GM18502 (cell line): ENCODE data around the gene UGT8.
"Not testable (repeated sequence)": the region's sequence is repeated elsewhere in the genome, so short reads cannot be mapped to it uniquely, and the experiment has no call there.

ENCODE experiments used
- ATAC-seq: cut with Tn5 transposase; IDR thresholded peaks from one replicate; pipeline ENCODE4 v1.9.1; 2021; ENCODE audit warnings: mild to moderate bottlenecking; ENCODE audit not compliant: unreplicated experiment, poor library complexity

UGT8 gene

GRCh38 chr4:114603497-114603896, 4.9 kb downstream of the UGT8 start:
- peak; percentile 97 for ATAC-seq

GRCh38 chr4:114606245-114606644, 7.6 kb downstream of the UGT8 start:
- ATAC-seq = no peak

- ATAC-seq = no peak
Measured at GRCh38 chr4:114607056-114607455, 8.4 kb downstream of the UGT8 start.

GRCh38 chr4:114613560-114613959, 15.0 kb downstream of the UGT8 start:
- no peak for ATAC-seq

GRCh38 chr4:114615435-114615834, 16.8 kb downstream of the UGT8 start:
- ATAC-seq = no peak

- ATAC-seq = not testable (repeated sequence)
Measured at GRCh38 chr4:114616036-114616435, 17.4 kb downstream of the UGT8 start.

- ATAC-seq = no peak
Measured at GRCh38 chr4:114626196-114626595, 27.6 kb downstream of the UGT8 start.

- no peak for ATAC-seq
Measured at GRCh38 chr4:114636192-114636935, 37.8 kb downstream of the UGT8 start.

- ATAC-seq = no peak
Measured at GRCh38 chr4:114642173-114642780, 43.7 kb downstream of the UGT8 start.

- ATAC-seq = no peak
Measured at GRCh38 chr4:114649908-114650307, 51.3 kb downstream of the UGT8 start.

GRCh38 chr4:114653675-114654074, 55.1 kb downstream of the UGT8 start:
- ATAC-seq = no peak

GRCh38 chr4:114654592-114654991, 56.0 kb downstream of the UGT8 start:
- ATAC-seq = no peak

- no peak for ATAC-seq
Measured at GRCh38 chr4:114658179-114658578, 59.6 kb downstream of the UGT8 start.

GRCh38 chr4:114658776-114659175, 60.2 kb downstream of the UGT8 start:
- ATAC-seq = no peak

- peak; percentile 98 for ATAC-seq
Measured at GRCh38 chr4:114659386-114660008, 60.9 kb downstream of the UGT8 start.

GRCh38 chr4:114663083-114663482, 64.5 kb downstream of the UGT8 start:
- ATAC-seq = no peak

- ATAC-seq = no peak
Measured at GRCh38 chr4:114668577-114668976, 70.0 kb downstream of the UGT8 start.

- not testable (repeated sequence) for ATAC-seq
Measured at GRCh38 chr4:114670733-114671132, 72.1 kb downstream of the UGT8 start.

- no peak for ATAC-seq
Measured at GRCh38 chr4:114673306-114673705, 74.7 kb downstream of the UGT8 start.

- no peak for ATAC-seq
Measured at GRCh38 chr4:114674080-114674479, 75.5 kb downstream of the UGT8 start.

GRCh38 chr4:114677346-114677979, 78.9 kb downstream of the UGT8 start:
- no peak for ATAC-seq
